IMR-90 (cell line): ENCODE data around the gene KTI12. TPM values are rescaled to one million over a fixed set of nuclear protein-coding genes. Genes with fewer than 3 reads are reported as not detected.

ENCODE experiments used
- ATAC-seq: fragments of 200-7000 bp; cut with Tn5 transposase; 2 replicates; pipeline ENCODE4 v1.9.1; 2020; ENCODE audit warnings: low read depth, mild to moderate bottlenecking, moderate library complexity
- BruUV-seq: library from RNA; stranded (reverse); fragments of 400-500 nt; replicated peaks from 2 replicates; lab custom pipeline; 2021; lab: Mats Ljungman, UMichigan
- CTCF ChIA-PET: fragments of 300-600 bp; formaldehyde crosslinking; extraction: SDS; loops from one replicate; lab custom pipeline; 2021; ENCODE audit warnings: antibody characterized with exemption; lab: Yijun Ruan, JAX
- POLR2A ChIA-PET: fragments of 300-600 bp; sonication (Branson Sonifier 250); formaldehyde crosslinking; loops from one replicate; lab custom pipeline; 2022; ENCODE audit warnings: antibody characterized with exemption; ENCODE audit not compliant: unreplicated experiment; lab: Charles Lee
- DNase-seq: peaks from one replicate; pipeline ENCODE4 v3.0.0; 2013
- H2AFZ ChIP-seq: replicated peaks from 2 replicates; pipeline ENCODE3; 2013; ENCODE audit warnings: low read length, mild to moderate bottlenecking; ENCODE audit not compliant: poor library complexity
- H2AK5ac ChIP-seq: 2 replicates; pipeline ENCODE4 v1.6.1; 2013; ENCODE audit warnings: low read depth, low read length, inconsistent platforms
- H2AK9ac ChIP-seq: replicated peaks from 2 replicates; pipeline ENCODE3; 2013; ENCODE audit warnings: mild to moderate bottlenecking, low read depth, low read length, moderate library complexity; ENCODE audit not compliant: poor library complexity
- H2BK120ac ChIP-seq: 2 replicates; pipeline ENCODE4 v1.6.1; 2013; ENCODE audit warnings: low read depth, low read length, inconsistent platforms
- H2BK15ac ChIP-seq: 3 replicates; pipeline ENCODE4 v1.6.1; 2013; ENCODE audit warnings: low read depth, low read length, inconsistent platforms
- H2BK20ac ChIP-seq: 2 replicates; pipeline ENCODE4 v1.6.1; 2013; ENCODE audit warnings: low read depth, mild to moderate bottlenecking, inconsistent platforms, low read length, moderate library complexity
- H2BK5ac ChIP-seq: 2 replicates; pipeline ENCODE4 v1.6.1; 2013; ENCODE audit warnings: mild to moderate bottlenecking, low read depth, low read length, inconsistent platforms; ENCODE audit not compliant: poor library complexity, severe bottlenecking
- H3K14ac ChIP-seq: replicated peaks from 2 replicates; pipeline ENCODE4 v1.6.1; 2013; ENCODE audit warnings: low read depth, low read length, inconsistent platforms
- H3K18ac ChIP-seq: 2 replicates; pipeline ENCODE4 v1.6.1; 2013; ENCODE audit warnings: low read depth, low read length, control low read depth
- H3K23ac ChIP-seq: 2 replicates; pipeline ENCODE4 v1.6.1; 2013; ENCODE audit warnings: low read depth, low read length, inconsistent platforms
- H3K27ac ChIP-seq: 2 replicates; pipeline ENCODE4 v1.5.1; 2013; ENCODE audit warnings: mild to moderate bottlenecking, control low read depth, low read length; ENCODE audit not compliant: insufficient read depth
- H3K27me3 ChIP-seq: 2 replicates; pipeline ENCODE4 v1.6.1; 2013; ENCODE audit warnings: low read length; ENCODE audit not compliant: control insufficient read depth, insufficient read depth
- H3K36me3 ChIP-seq: 2 replicates; pipeline ENCODE4 v1.6.1; 2013; ENCODE audit warnings: low read length, mixed read lengths; ENCODE audit not compliant: control insufficient read depth, insufficient read depth
- H3K4ac ChIP-seq: 2 replicates; pipeline ENCODE4 v1.6.1; 2013; ENCODE audit warnings: low read depth, low read length, inconsistent platforms
- H3K4me1 ChIP-seq: 2 replicates; pipeline ENCODE4 v1.6.1; 2013; ENCODE audit warnings: low read length, mixed read lengths; ENCODE audit not compliant: control insufficient read depth, insufficient read depth
- H3K4me2 ChIP-seq: 2 replicates; pipeline ENCODE4 v1.6.1; 2013; ENCODE audit warnings: low read depth, mild to moderate bottlenecking, control low read depth, low read length, moderate library complexity
- H3K4me3 ChIP-seq: 2 replicates; pipeline ENCODE4 v1.5.1; 2013; ENCODE audit warnings: low read depth, mild to moderate bottlenecking, control low read depth, low read length, moderate library complexity; ENCODE audit not compliant: insufficient read depth
- H3K56ac ChIP-seq: 2 replicates; pipeline ENCODE4 v1.6.1; 2013; ENCODE audit warnings: low read length, inconsistent platforms; ENCODE audit not compliant: insufficient read depth; ENCODE audit errors: extremely low read depth
- H3K79me1 ChIP-seq, 2 experiments: 2 replicates each; pipeline ENCODE4 v1.6.1; 2013; ENCODE audit warnings: low read length in 2 of 2, inconsistent platforms in 1 of 2, low read depth in 1 of 2
- H3K9ac ChIP-seq: 2 replicates; pipeline ENCODE4 v1.6.1; 2013; ENCODE audit warnings: low read depth, low read length, control low read depth
- H3K9me1 ChIP-seq: 2 replicates; pipeline ENCODE4 v1.6.1; 2013; ENCODE audit warnings: low read length, inconsistent platforms; ENCODE audit not compliant: insufficient read depth
- H3K9me3 ChIP-seq: 2 replicates; pipeline ENCODE4 v1.6.1; 2013; ENCODE audit warnings: low read length; ENCODE audit not compliant: control insufficient read depth, insufficient read depth
- H4K20me1 ChIP-seq: 2 replicates; pipeline ENCODE4 v1.6.1; 2013; ENCODE audit warnings: low read length, inconsistent platforms; ENCODE audit not compliant: insufficient read depth
- H4K5ac ChIP-seq: 2 replicates; pipeline ENCODE4 v1.6.1; 2013; ENCODE audit warnings: mild to moderate bottlenecking, low read depth, low read length, control low read depth
- H4K8ac ChIP-seq, 2 experiments: 2 replicates each; pipeline ENCODE4 v1.6.1; 2013; ENCODE audit warnings: low read depth in 2 of 2, low read length in 2 of 2, control low read depth in 1 of 2, inconsistent platforms in 1 of 2
- H4K91ac ChIP-seq: 2 replicates; pipeline ENCODE4 v1.6.1; 2013; ENCODE audit warnings: low read depth, low read length, inconsistent platforms; ENCODE audit not compliant: insufficient read depth
- BHLHE40 ChIP-seq: fragments of 150-350 bp; IDR thresholded peaks from 2 replicates; pipeline ENCODE4 v1.6.1; 2016; ENCODE audit warnings: mild to moderate bottlenecking, low read depth, low read length
- MAFK ChIP-seq: IDR thresholded peaks from 2 replicates; pipeline ENCODE4 v1.6.1; 2012; ENCODE audit warnings: low read depth, low read length, improper control_type of control experiment
- MAZ ChIP-seq: IDR thresholded peaks from 2 replicates; pipeline ENCODE4 v1.6.1; 2012; ENCODE audit warnings: low read depth, mild to moderate bottlenecking, low read length, improper control_type of control experiment, moderate library complexity, borderline replicate concordance
- NFE2L2 ChIP-seq: fragments of 150-350 bp; IDR thresholded peaks from 2 replicates; pipeline ENCODE4 v1.6.1; 2016; ENCODE audit warnings: low read depth, mild to moderate bottlenecking, low read length
- POLR2A ChIP-seq: IDR thresholded peaks from 2 replicates; pipeline ENCODE4 v1.6.1; 2012; ENCODE audit warnings: mild to moderate bottlenecking, low read depth, low read length
- RAD21 ChIP-seq: IDR thresholded peaks from 2 replicates; pipeline ENCODE4 v1.6.1; 2012; ENCODE audit warnings: low read length, improper control_type of control experiment
- RCOR1 ChIP-seq: IDR thresholded peaks from 2 replicates; pipeline ENCODE4 v1.6.1; 2012; ENCODE audit warnings: mild to moderate bottlenecking, low read length, improper control_type of control experiment; ENCODE audit not compliant: insufficient replicate concordance
- RFX5 ChIP-seq: IDR thresholded peaks from 2 replicates; pipeline ENCODE4 v1.8.0; 2012; ENCODE audit warnings: low read depth, mild to moderate bottlenecking, low read length, moderate library complexity
- SMC3 ChIP-seq: fragments of 150-350 bp; IDR thresholded peaks from 2 replicates; pipeline ENCODE4 v1.6.1; 2016; ENCODE audit warnings: low read depth, mild to moderate bottlenecking, antibody characterized with exemption, low read length, moderate library complexity
- WGBS, 2 experiments: methylation state at CpG; one replicate each; pipeline versions ENCODE4 v1.1.5 to v1.1.7; 2013; ENCODE audit warnings: missing lambda C conversion rate in 2 of 2; ENCODE audit not compliant: insufficient read length in 1 of 2; ENCODE audit errors: extremely low coverage in 2 of 2; 5-methylcytosine and 5-hydroxymethylcytosine counted together
- dilution Hi-C: fragments of 300-500 bp; cut with HindIII; formaldehyde crosslinking; loops from one replicate; pipeline ENCODE4 v1.14.3; 2018; ENCODE audit warnings: low sequenced_read_pairs; ENCODE audit not compliant: unreplicated experiment
- in situ Hi-C: fragments of 300-500 bp; cut with MboI; formaldehyde crosslinking; loops from 3 replicates; pipeline ENCODE4 v1.14.3; 2019; ENCODE audit warnings: low sequenced_read_pairs, inconsistent platforms, mixed read lengths
- intact Hi-C: fragments of 100-400 bp; cut with micrococcal nuclease; formaldehyde crosslinking; loops from 2 replicates; pipeline ENCODE4 v1.10.0; 2022
- polyA plus RNA-seq, 3 experiments: library from polyadenylated mRNA; depleted of rRNA; stranded (reverse); fragments of >200 nt; gene quantifications; 2 replicates each; pipeline ENCODE4 v1.2.3, GENCODE V29; 2012; ENCODE audit warnings: low replicate concordance in 1 of 3
- total RNA-seq: library from RNA; depleted of rRNA; stranded (reverse); fragments of >200 nt; gene quantifications from 2 replicates; pipeline ENCODE4 v1.2.3, GENCODE V29; 2012

The KTI12 gene
- total and polyA plus RNA-seq, 2 of the 4 experiments (the other 2 are of a cell fraction), result 15.2 to 16.3 TPM

GRCh38 chr1:52054496-52055065, 21.0 kb upstream of the KTI12 start:
- dilution Hi-C loops, result no loop called here
- H3K9me1 ChIP-seq, result no peaks in the 10 kb centered on the region
- no peak overlapping the region; the same call in 2 of the 3 replicates for H2BK15ac ChIP-seq
- peak overlapping the region; percentile 93 for H3K4me2 ChIP-seq
- H3K36me3 ChIP-seq, result peaks cover 7% of the 10 kb centered on the region
- H3K4ac ChIP-seq, result peak overlapping the region; percentile 84
- peak overlapping the region; percentile 76 for H3K23ac ChIP-seq
- 0% methylated on average over 2 of the region's 13 CpGs; no CpG with 5 or more reads in 1 of the 2 experiments for WGBS, 2 experiments
- intact Hi-C loops, result no loop called here
- ATAC-seq (peak; percentile 0; the same call in 1 of the 2 replicates), DNase-seq (no peak)
- no TSS peak for BruUV-seq
- ChIA-PET POLR2A (no interaction called here), CTCF (no interaction called here)
- peaks cover 23 to 63% of the 10 kb centered on the region in 2 experiments for H3K79me1 ChIP-seq
- peak overlapping the region; percentile 77 for H2AK9ac ChIP-seq
- H3K27me3 ChIP-seq, result no peaks in the 10 kb centered on the region
- H3K9ac ChIP-seq, result peak overlapping the region; percentile 90
- no peak overlapping the region for H2BK20ac ChIP-seq
- peak overlapping the region; percentile 76 to 82; a peak in 3 of 4 replicates for H4K8ac ChIP-seq
- peak overlapping the region; percentile 74 for H3K56ac ChIP-seq
- peak overlapping the region; percentile 91 for H2AFZ ChIP-seq
- TF ChIP-seq RAD21, result no peak
- no peak for TF ChIP-seq SMC3
- TF ChIP-seq RCOR1, result no peak
- TF ChIP-seq MAZ, result no peak
- no peak for TF ChIP-seq RFX5
- TF ChIP-seq NFE2L2, result no peak
- no peak for TF ChIP-seq POLR2A
- no peak for TF ChIP-seq BHLHE40
- TF ChIP-seq MAFK, result no peak
- peak overlapping the region; percentile 47; the same call in 1 of the 2 replicates for H4K5ac ChIP-seq
- peak overlapping the region; percentile 84 for H3K4me3 ChIP-seq
- peak overlapping the region; percentile 70 for H2BK5ac ChIP-seq
- H3K18ac ChIP-seq, result no peak overlapping the region
- H4K20me1 ChIP-seq, result peaks cover 18% of the 10 kb centered on the region; the same call in 1 of the 2 replicates
- peak overlapping the region; percentile 83 for H2AK5ac ChIP-seq
- H3K4me1 ChIP-seq, result peaks cover 2% of the 10 kb centered on the region; the same call in 1 of the 2 replicates
- H3K27ac ChIP-seq, result peak overlapping the region; percentile 82
- H3K14ac ChIP-seq, result peak overlapping the region; percentile 89
- in situ Hi-C loops, result no loop called here
- H4K91ac ChIP-seq, result peak overlapping the region; percentile 43
- H3K9me3 ChIP-seq, result no peaks in the 10 kb centered on the region
- peak overlapping the region; percentile 55; the same call in 1 of the 2 replicates for H2BK120ac ChIP-seq
